Activated CD4-positive, alpha-beta memory T cell treated with anti-CD3 and anti-CD28 coated beads, Interleukin-2, amount 10 ng/mL, durations not matched to agents 7 days and 5 days (primary cell): Measurements from ENCODE around the gene B4GALNT2. TPM values are rescaled to one million over a fixed set of nuclear protein-coding genes. Genes with fewer than 3 reads are reported as not detected.
A peak's percentile ranks its signal among the peaks of the same experiment; 100 is the strongest.

Source experiments
- CTCF ChIA-PET: fragments of 350-600 bp; sonication (Branson Sonifier 250); formaldehyde crosslinking; loops from one replicate; lab custom pipeline; 2021; ENCODE audit warnings: antibody characterized with exemption, inconsistent platforms; lab: Charles Lee
- POLR2A ChIA-PET: fragments of 350-600 bp; sonication (Branson Sonifier 250); formaldehyde crosslinking; loops from one replicate; lab custom pipeline; 2021; ENCODE audit warnings: antibody characterized with exemption; lab: Charles Lee
- DNase-seq: peaks from one replicate; pipeline ENCODE4 v3.0.0-alpha.2; 2020
- H3K27ac Mint-ChIP-seq: one replicate; pipeline ENCODE4 v1.8.0; 2021; ENCODE audit warnings: mild to moderate bottlenecking, mixed read lengths
- H3K27me3 Mint-ChIP-seq: one replicate; pipeline ENCODE4 v1.8.0; 2021; ENCODE audit warnings: mixed read lengths
- H3K36me3 Mint-ChIP-seq: one replicate; pipeline ENCODE4 v1.8.0; 2021; ENCODE audit warnings: low read depth, mixed read lengths
- H3K4me1 Mint-ChIP-seq: one replicate; pipeline ENCODE4 v1.8.0; 2021; ENCODE audit warnings: mixed read lengths
- H3K4me3 Mint-ChIP-seq: one replicate; pipeline ENCODE4 v1.8.0; 2021; ENCODE audit warnings: mild to moderate bottlenecking, mixed read lengths
- H3K9me3 Mint-ChIP-seq: one replicate; pipeline ENCODE4 v1.8.0; 2021; ENCODE audit warnings: mixed read lengths
- total RNA-seq, 2 experiments: library from RNA; stranded (reverse); gene quantifications; one replicate each; pipeline ENCODE4 v1.2.3, GENCODE V29; 2021

Gene B4GALNT2
- total RNA-seq, 2 experiments from 2014 or later = not detected

GRCh38 chr17:49218941-49219913, 86.7 kb downstream of the B4GALNT2 start:
- Mint-ChIP-seq H3K4me3 (peak overlapping the region; percentile 49), H3K4me1 (peaks cover 71% of the 10 kb centered on the region), H3K9me3 (no peaks in the 10 kb centered on the region), H3K36me3 (peaks cover 70% of the 10 kb centered on the region), H3K27me3 (peaks cover 11% of the 10 kb centered on the region), H3K27ac (peak overlapping the region; percentile 95)
- CTCF ChIA-PET = interaction anchor here (0.8 to 1.2 kb wide), 2 partner anchors 10 to 27 kb away, joined by 3 read pairs; no protein-coding TSS in a partner anchor
- POLR2A ChIA-PET = interaction anchor here (1.1 to 5.9 kb wide), 7 partner anchors 9 to 312 kb away, joined by 3 to 72 read pairs (median 6); partner anchors contain the start of genes ABI3, GNGT2, PHOSPHO1 and ZNF652
- peak; percentile 62 for DNase-seq

- ChIA-PET POLR2A (interaction anchor here (5.6 kb wide), 1 partner anchor 9 kb away, joined by 34 read pairs; the partner anchor contains the start of gene PHOSPHO1), CTCF (no interaction called here)
- Mint-ChIP-seq H3K36me3 (peaks cover 67% of the 10 kb centered on the region), H3K4me3 (no peak overlapping the region), H3K4me1 (peaks cover 72% of the 10 kb centered on the region), H3K27ac (peak overlapping the region; percentile 95), H3K9me3 (no peaks in the 10 kb centered on the region), H3K27me3 (peaks cover 17% of the 10 kb centered on the region)
- DNase-seq = no peak
These were observed 87.4 kb downstream of the B4GALNT2 start for GRCh38 chr17:49219987-49220386.

GRCh38 chr17:49223168-49223516, 90.6 kb downstream of the B4GALNT2 start:
- POLR2A ChIA-PET = interaction anchor here (1.6 to 1.7 kb wide), 2 partner anchors 11 to 12 kb away, joined by 5 read pairs; partner anchors contain the start of genes ABI3 and GNGT2
- CTCF ChIA-PET = interaction anchor here (0.8 to 2.1 kb wide), 4 partner anchors 11 to 43 kb away, joined by 4 to 11 read pairs (median 6); no protein-coding TSS in a partner anchor

GRCh38 chr17:49223517-49224197, 91.1 kb downstream of the B4GALNT2 start:
- POLR2A ChIA-PET = interaction anchor here (1.3 to 5.1 kb wide), 5 partner anchors 9 to 43 kb away, joined by 5 to 63 read pairs (median 9); partner anchors contain the start of genes ABI3 and GNGT2
- DNase-seq = peak; percentile 67
- peaks cover 48% of the 10 kb centered on the region for H3K4me1 Mint-ChIP-seq
- no peak overlapping the region for H3K27ac Mint-ChIP-seq
- peaks cover 26% of the 10 kb centered on the region for H3K27me3 Mint-ChIP-seq
- H3K4me3 Mint-ChIP-seq = peak overlapping the region; percentile 44
- H3K36me3 Mint-ChIP-seq = peaks cover 39% of the 10 kb centered on the region
- CTCF ChIA-PET = interaction anchor here (0.9 to 7.7 kb wide), 11 partner anchors 9 to 279 kb away, joined by 3 to 105 read pairs (median 4); partner anchors contain the start of gene SNF8
- H3K9me3 Mint-ChIP-seq = no peaks in the 10 kb centered on the region

More at GRCh38 chr17:49223168-49223516, 90.6 kb downstream of the B4GALNT2 start:
- H3K4me3 Mint-ChIP-seq = peak overlapping the region; percentile 44
- H3K36me3 Mint-ChIP-seq = peaks cover 42% of the 10 kb centered on the region
- peaks cover 53% of the 10 kb centered on the region for H3K4me1 Mint-ChIP-seq
- H3K27me3 Mint-ChIP-seq = peaks cover 26% of the 10 kb centered on the region
- DNase-seq = no peak
- no peaks in the 10 kb centered on the region for H3K9me3 Mint-ChIP-seq
- no peak overlapping the region for H3K27ac Mint-ChIP-seq

- Mint-ChIP-seq H3K27ac (no peak overlapping the region), H3K36me3 (peaks cover 32% of the 10 kb centered on the region), H3K27me3 (peaks cover 32% of the 10 kb centered on the region), H3K4me3 (peak overlapping the region; percentile 41), H3K4me1 (peaks cover 42% of the 10 kb centered on the region), H3K9me3 (no peaks in the 10 kb centered on the region)
- CTCF ChIA-PET = interaction anchor here (0.9 to 7.7 kb wide), 9 partner anchors 9 to 280 kb away, joined by 3 to 105 read pairs (median 4); partner anchors contain the start of gene SNF8
- POLR2A ChIA-PET = interaction anchor here (1.1 to 5.1 kb wide), 6 partner anchors 10 to 137 kb away, joined by 3 to 63 read pairs (median 8); partner anchors contain the start of genes ABI3 and GNGT2
- peak; percentile 71 for DNase-seq
These were observed 91.8 kb downstream of the B4GALNT2 start for GRCh38 chr17:49224198-49224996.

- ChIA-PET POLR2A (interaction anchor here (1.1 to 5.1 kb wide), 7 partner anchors 10 to 136 kb away, joined by 3 to 63 read pairs (median 6); partner anchors contain the start of genes ABI3 and GNGT2), CTCF (interaction anchor here (1.0 to 7.7 kb wide), 8 partner anchors 8 to 280 kb away, joined by 3 to 105 read pairs (median 4); partner anchors contain the start of gene SNF8)
- Mint-ChIP-seq H3K4me1 (peaks cover 42% of the 10 kb centered on the region), H3K4me3 (peak overlapping the region; percentile 41), H3K27ac (no peak overlapping the region), H3K9me3 (no peaks in the 10 kb centered on the region), H3K27me3 (peaks cover 36% of the 10 kb centered on the region), H3K36me3 (peaks cover 27% of the 10 kb centered on the region)
- no peak for DNase-seq
These were observed 92.4 kb downstream of the B4GALNT2 start for GRCh38 chr17:49224997-49225337.

- peaks cover 21% of the 10 kb centered on the region for H3K36me3 Mint-ChIP-seq
- DNase-seq = no peak
- H3K9me3 Mint-ChIP-seq = no peaks in the 10 kb centered on the region
- ChIA-PET POLR2A (interaction anchor here (1.0 to 5.4 kb wide), 8 partner anchors 9 to 45 kb away, joined by 3 to 63 read pairs (median 14); partner anchors contain the start of genes ABI3 and GNGT2), CTCF (interaction anchor here (1.1 to 7.7 kb wide), 6 partner anchors 17 to 89 kb away, joined by 3 to 105 read pairs (median 5); no protein-coding TSS in a partner anchor)
- no peak overlapping the region for H3K27ac Mint-ChIP-seq
- H3K4me1 Mint-ChIP-seq = peaks cover 39% of the 10 kb centered on the region
- peaks cover 36% of the 10 kb centered on the region for H3K27me3 Mint-ChIP-seq
- no peak overlapping the region for H3K4me3 Mint-ChIP-seq
These were observed 93.1 kb downstream of the B4GALNT2 start for GRCh38 chr17:49225554-49226236.

Other genes starting within 250 kb of the B4GALNT2 start
- gene ATP5MC1, start 240.0 kb upstream of the B4GALNT2 start, total RNA-seq = 10 to 100 TPM; 55.6 to 61.2 TPM
- 10 to 100 TPM; 83.3 to 85.1 TPM for gene UBE2Z, start 224.4 kb upstream of the B4GALNT2 start, total RNA-seq
- gene SNF8, start 187.9 kb upstream of the B4GALNT2 start, total RNA-seq = 10 to 100 TPM; 94.9 to 97.9 TPM
- gene GIP, start 164.2 kb upstream of the B4GALNT2 start, total RNA-seq = not detected
- not detected for gene IGF2BP1, start 135.4 kb upstream of the B4GALNT2 start, total RNA-seq
- gene GNGT2, start 77.8 kb downstream of the B4GALNT2 start, total RNA-seq = 10 to 100 TPM; 22.7 to 23.8 TPM
- gene ABI3, start 77.9 kb downstream of the B4GALNT2 start, total RNA-seq = 10 to 100 TPM; 46.3 to 48.2 TPM
- gene PHOSPHO1, start 98.0 kb downstream of the B4GALNT2 start, total RNA-seq = not detected
- gene ZNF652, start 229.5 kb downstream of the B4GALNT2 start, total RNA-seq = 10 to 100 TPM; 37.7 to 42.6 TPM